GM13977 (cell line): ENCODE data around the gene PGBD5.

ENCODE experiments used
- DNase-seq: peaks from one replicate; pipeline ENCODE4 v3.0.0; 2012; ENCODE audit warnings: low spot score
- in situ Hi-C: fragments of 300-500 bp; cut with MboI; formaldehyde crosslinking; loops from one replicate; pipeline ENCODE4 v1.12.0; 2022; ENCODE audit warnings: low sequenced_read_pairs, low pct_unique_long_range_greater_than_20kb, mixed read lengths, inconsistent platforms; ENCODE audit not compliant: unreplicated experiment
- TF ChIP-seq, protein P1 (sequence below): IDR thresholded peaks from 2 replicates; pipeline ENCODE4 v1.5.1; 2012; ENCODE audit warnings: mild to moderate bottlenecking, control low read depth; ENCODE audit not compliant: insufficient read depth; ENCODE audit errors: extremely low read depth, missing control alignments

The PGBD5 gene

DNA sequence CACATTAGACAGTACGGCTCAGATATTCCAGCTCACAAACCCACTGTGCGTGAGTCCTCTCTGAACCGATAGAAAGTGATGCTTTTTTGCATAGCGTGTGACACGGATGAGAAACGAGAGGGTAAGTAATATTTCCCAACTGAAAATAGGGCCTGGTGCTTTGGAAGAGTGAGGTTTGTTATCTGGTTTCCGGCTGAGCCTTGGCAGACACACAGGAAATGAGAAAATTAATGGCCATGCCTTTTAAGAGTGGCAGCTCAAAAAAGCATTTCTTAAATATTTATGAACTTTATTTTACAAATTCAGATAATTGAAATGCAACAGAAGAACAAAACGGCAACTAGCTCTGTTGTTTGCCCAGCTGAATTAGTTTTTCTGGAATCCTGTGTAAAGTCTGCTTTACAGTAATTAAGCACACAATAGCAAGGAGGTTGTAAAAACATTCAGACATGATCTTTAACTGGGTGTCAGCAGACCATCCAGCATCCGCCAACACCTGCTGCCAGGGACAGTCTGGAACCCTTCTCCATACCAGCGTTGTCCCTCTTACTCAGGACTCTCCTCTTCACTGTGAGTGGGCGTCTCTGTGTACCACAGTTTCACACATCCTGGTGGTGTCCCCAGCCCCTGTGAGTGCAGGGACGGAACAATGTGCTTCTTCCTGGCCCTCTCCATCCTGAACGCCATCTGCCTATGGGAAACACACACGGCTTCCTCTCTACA is 155.4 kb downstream of the PGBD5 start:
- peak; percentile 57 for DNase-seq
- in situ Hi-C loops = no loop called here
- TF ChIP-seq, protein P1, sequence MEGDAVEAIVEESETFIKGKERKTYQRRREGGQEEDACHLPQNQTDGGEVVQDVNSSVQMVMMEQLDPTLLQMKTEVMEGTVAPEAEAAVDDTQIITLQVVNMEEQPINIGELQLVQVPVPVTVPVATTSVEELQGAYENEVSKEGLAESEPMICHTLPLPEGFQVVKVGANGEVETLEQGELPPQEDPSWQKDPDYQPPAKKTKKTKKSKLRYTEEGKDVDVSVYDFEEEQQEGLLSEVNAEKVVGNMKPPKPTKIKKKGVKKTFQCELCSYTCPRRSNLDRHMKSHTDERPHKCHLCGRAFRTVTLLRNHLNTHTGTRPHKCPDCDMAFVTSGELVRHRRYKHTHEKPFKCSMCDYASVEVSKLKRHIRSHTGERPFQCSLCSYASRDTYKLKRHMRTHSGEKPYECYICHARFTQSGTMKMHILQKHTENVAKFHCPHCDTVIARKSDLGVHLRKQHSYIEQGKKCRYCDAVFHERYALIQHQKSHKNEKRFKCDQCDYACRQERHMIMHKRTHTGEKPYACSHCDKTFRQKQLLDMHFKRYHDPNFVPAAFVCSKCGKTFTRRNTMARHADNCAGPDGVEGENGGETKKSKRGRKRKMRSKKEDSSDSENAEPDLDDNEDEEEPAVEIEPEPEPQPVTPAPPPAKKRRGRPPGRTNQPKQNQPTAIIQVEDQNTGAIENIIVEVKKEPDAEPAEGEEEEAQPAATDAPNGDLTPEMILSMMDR = no peak

- in situ Hi-C loops = no loop called here
- TF ChIP-seq, protein P1 = no peak
- DNase-seq = no peak
Observed at GRCh38 chr1:230270185-230270558, 156.0 kb downstream of the PGBD5 start.

DNA sequence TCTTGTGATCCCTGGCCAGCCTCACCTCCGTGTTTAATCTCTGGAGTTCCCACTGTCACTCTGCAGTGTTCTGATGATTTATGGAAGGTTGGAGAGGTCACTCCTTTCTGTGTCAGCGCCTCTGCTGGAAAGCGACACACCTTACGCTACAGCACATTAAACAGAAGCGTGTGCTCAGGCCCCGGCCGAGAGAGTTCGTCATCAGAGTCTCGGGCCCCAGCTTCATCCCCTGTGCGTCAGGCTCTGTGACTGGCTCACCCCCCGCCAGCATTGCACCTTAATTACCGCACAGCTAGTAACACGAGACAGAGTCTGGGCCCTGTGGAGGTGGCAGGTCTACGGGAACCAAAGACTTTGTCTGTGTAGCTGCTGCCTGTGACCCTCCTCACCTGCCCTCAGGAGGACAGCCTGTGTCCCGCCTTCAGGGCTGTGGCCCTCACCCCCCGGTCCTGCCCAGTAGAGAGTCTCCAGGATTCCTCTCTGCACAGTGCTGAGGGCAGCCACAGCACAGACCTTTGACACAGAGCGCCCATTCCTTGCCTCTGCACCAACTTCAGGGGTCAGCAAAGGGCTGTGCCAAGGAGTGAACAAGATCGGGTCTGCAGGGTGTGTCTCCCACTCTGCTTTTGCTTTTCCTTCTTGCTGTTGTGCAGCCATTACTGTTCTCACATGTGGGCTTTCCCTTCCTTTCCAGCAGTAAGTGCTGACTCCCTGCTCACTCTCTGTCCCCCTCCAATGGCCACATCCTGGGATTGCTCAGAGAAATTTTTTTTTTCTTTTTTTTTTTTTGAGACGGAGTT is 157.6 kb downstream of the PGBD5 start:
- DNase-seq = peak; percentile 60
- TF ChIP-seq, protein P1 = peak; percentile 30
- in situ Hi-C loops = no loop called here

DNA sequence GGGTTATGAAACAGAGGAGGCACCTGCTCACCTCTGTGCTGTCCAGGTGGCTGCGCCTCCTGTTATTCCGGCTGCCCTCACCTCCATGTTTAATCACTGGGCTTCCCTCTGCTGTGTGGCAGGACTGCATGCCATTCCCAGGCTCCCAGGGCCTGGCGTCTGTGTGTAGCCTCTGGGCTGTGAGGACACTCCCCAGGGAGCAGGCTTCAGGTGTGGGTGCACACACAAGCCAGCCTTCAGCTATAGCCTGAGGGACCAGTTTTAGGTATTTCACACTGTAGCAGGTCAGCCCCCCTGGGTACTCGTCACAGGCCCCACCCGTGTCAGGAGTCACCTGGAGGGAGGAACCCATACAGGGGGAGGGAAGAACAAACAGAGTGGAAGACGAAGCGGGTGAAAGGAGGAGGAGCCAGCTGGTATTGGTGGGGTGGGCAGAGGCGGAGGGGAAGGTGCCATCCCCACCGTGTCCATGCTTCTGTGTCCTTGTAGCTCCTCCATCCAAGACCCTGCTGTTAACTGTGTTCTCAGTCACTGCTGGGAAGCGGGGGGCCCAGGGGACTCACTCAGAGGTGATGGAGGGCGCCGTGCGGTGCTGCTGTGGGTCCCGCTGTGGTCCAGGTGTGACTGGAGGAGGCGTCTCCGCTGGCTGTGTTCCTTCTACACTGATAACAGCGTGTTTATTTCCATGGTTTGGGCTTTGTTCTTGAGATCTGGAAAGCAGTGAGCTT is 158.6 kb downstream of the PGBD5 start:
- TF ChIP-seq, protein P1 = no peak
- DNase-seq = no peak
- in situ Hi-C loops = no loop called here

- TF ChIP-seq, protein P1 = no peak
- in situ Hi-C loops = no loop called here
- no peak for DNase-seq
Observed at GRCh38 chr1:230266456-230266855, 159.7 kb downstream of the PGBD5 start.
